Fibroblast of lung (primary cell): Measurements from ENCODE around the gene GALNT17. TPM values are rescaled to one million over a fixed set of nuclear protein-coding genes. Genes with fewer than 3 reads are reported as not detected.
A peak's percentile ranks its signal among the peaks of the same experiment; 100 is the strongest.
"Not testable (repeated sequence)": the region's sequence is repeated elsewhere in the genome, so short reads cannot be mapped to it uniquely, and the experiment has no call there.

Source experiments
- DNase-seq, 2 donors: peaks; one replicate each; pipeline versions ENCODE4 v3.0.0 to v3.0.0-alpha.2; 2010; ENCODE audit warnings: low read depth in 2 of 2
- H2AFZ ChIP-seq: 2 replicates; pipeline ENCODE4 v1.5.1; 2012; ENCODE audit warnings: low read length, control low read depth, inconsistent platforms
- H3K27ac ChIP-seq: 2 replicates; pipeline ENCODE4 v1.5.1; 2011; ENCODE audit warnings: low read length, control low read depth; ENCODE audit not compliant: insufficient read depth
- H3K27me3 ChIP-seq: 2 replicates; pipeline ENCODE4 v1.5.1; 2011; ENCODE audit warnings: mild to moderate bottlenecking, low read length; ENCODE audit not compliant: control insufficient read depth, insufficient read depth
- H3K36me3 ChIP-seq: 2 replicates; pipeline ENCODE4 v1.5.1; 2011; ENCODE audit warnings: low read length; ENCODE audit not compliant: control insufficient read depth, insufficient read depth
- H3K4me1 ChIP-seq: 2 replicates; pipeline ENCODE4 v1.5.1; 2011; ENCODE audit warnings: low read length; ENCODE audit not compliant: control insufficient read depth, insufficient read depth; ENCODE audit errors: extremely low read depth
- H3K4me2 ChIP-seq: 2 replicates; pipeline ENCODE4 v1.5.1; 2011; ENCODE audit warnings: low read length, control low read depth; ENCODE audit not compliant: insufficient read depth; ENCODE audit errors: extremely low read depth
- H3K4me3 ChIP-seq, 4 experiments: fragments of 200-600 bp in 1 of 4; sonication (generic) in 1 of 4; replicated peaks in 1 of 4; 2 replicates each; pipeline ENCODE4 v1.5.1; 2011 to 2016; ENCODE audit warnings: low read length in 4 of 4, low read depth in 3 of 4, mild to moderate bottlenecking in 3 of 4, control low read depth in 2 of 4, inconsistent platforms in 1 of 4, mixed read lengths in 1 of 4; ENCODE audit not compliant: insufficient read depth in 1 of 4; ENCODE audit errors: control extremely low read depth in 1 of 4
- H3K79me2 ChIP-seq: 2 replicates; pipeline ENCODE4 v1.5.1; 2012; ENCODE audit warnings: mild to moderate bottlenecking, low read length, inconsistent platforms; ENCODE audit not compliant: control insufficient read depth, insufficient read depth
- H3K9ac ChIP-seq: 2 replicates; pipeline ENCODE4 v1.5.1; 2011; ENCODE audit warnings: mild to moderate bottlenecking, low read length, control low read depth; ENCODE audit not compliant: insufficient read depth
- H3K9me3 ChIP-seq: 2 replicates; pipeline ENCODE4 v1.5.1; 2012; ENCODE audit warnings: low read depth, low read length; ENCODE audit not compliant: control insufficient read depth, insufficient read depth
- H4K20me1 ChIP-seq: 2 replicates; pipeline ENCODE4 v1.5.1; 2011; ENCODE audit warnings: low read length; ENCODE audit not compliant: control insufficient read depth, insufficient read depth; ENCODE audit errors: extremely low read depth
- CTCF ChIP-seq, 2 donors: IDR thresholded peaks in 1 of 2; conservative IDR thresholded peaks in 1 of 2; 1 replicate in 1 of 2; 2 replicates in 1 of 2; pipeline ENCODE4 v1.5.1; 2011 to 2012; ENCODE audit warnings: low read length in 2 of 2, control low read depth in 1 of 2, inconsistent platforms in 1 of 2, low read depth in 1 of 2, mild to moderate bottlenecking in 1 of 2
- EZH2 ChIP-seq: IDR thresholded peaks from 2 replicates; pipeline ENCODE4 v1.5.1; 2012; ENCODE audit warnings: low read length, control low read depth, mild to moderate bottlenecking; ENCODE audit errors: missing control alignments
- polyA plus RNA-seq, 2 donors: library from polyadenylated mRNA; depleted of rRNA in 1 of 2; stranded (reverse) in 1 of 2; unstranded in 1 of 2; fragments of >200 nt; gene quantifications; 2 replicates each; pipeline ENCODE4 v1.2.1, GENCODE V29; 2011 to 2012; ENCODE audit warnings: missing spikeins in 1 of 2
- total RNA-seq: library from RNA; depleted of rRNA; stranded (reverse); fragments of >200 nt; gene quantifications from 2 replicates; pipeline ENCODE4 v1.2.1, GENCODE V29; 2014

Gene GALNT17
- total and polyA plus RNA-seq, 2 donors (not counting 1 experiment from before 2014, with no cell fraction given), result under 0.01 TPM; not detected in 1

DNA sequence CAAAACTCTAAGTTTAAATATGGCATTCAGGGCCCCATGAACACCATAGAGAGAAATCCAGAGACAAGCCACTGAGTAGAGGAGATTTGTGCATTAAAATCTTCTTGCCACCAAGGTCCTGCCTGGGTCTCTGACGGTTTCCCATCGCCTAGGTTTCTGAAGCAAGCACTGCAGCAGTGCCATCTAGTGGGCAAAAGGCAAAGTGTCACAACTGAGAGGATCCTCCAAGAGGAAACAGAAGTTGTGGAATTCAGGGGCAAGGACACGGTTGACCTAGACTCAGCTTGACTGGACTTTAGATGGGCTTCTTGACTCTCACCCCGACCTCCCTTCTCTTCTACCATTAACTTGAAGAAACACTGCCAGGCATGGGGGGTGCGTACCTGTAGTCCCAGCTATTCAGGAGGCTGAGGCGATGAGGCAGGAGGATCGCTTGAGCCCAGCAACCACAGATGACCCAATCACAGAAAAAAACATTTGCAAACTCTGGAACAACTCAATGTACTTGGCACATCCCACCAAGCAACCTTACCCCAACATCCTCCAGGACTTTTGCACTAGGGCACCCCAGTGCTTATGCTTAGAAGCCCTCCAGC lies 604.1 kb downstream of the GALNT17 start:
- H3K9ac ChIP-seq, result no peak overlapping the region
- TF ChIP-seq EZH2, result no peak
- peak; percentile 92 to 93 for TF ChIP-seq CTCF (conservative IDR thresholded peaks at IDR 0.05 in 1 of 2, IDR thresholded peaks at IDR 0.05 in 1 of 2; ENCODE audit: low read depth in 1 of 2, low read length in 2 of 2)
- no peak overlapping the region for H3K4me2 ChIP-seq
- no peaks in the 10 kb centered on the region for H3K9me3 ChIP-seq
- DNase-seq, result peak; percentile 41 to 63
- H2AFZ ChIP-seq, result no peak overlapping the region
- H3K4me1 ChIP-seq, result no peaks in the 10 kb centered on the region
- no peak overlapping the region for H3K4me3 ChIP-seq
- H3K27me3 ChIP-seq, result no peaks in the 10 kb centered on the region
- no peaks in the 10 kb centered on the region for H3K79me2 ChIP-seq
- H4K20me1 ChIP-seq, result no peaks in the 10 kb centered on the region
- H3K27ac ChIP-seq, result no peak overlapping the region
- no peaks in the 10 kb centered on the region for H3K36me3 ChIP-seq

GRCh38 chr7:71737931-71738540 lies 606.1 kb downstream of the GALNT17 start:
- H3K79me2 ChIP-seq, H3K4me2 ChIP-seq, H3K27ac ChIP-seq, H2AFZ ChIP-seq, H3K4me1 ChIP-seq, H3K27me3 ChIP-seq, H4K20me1 ChIP-seq, H3K9ac ChIP-seq, H3K36me3 ChIP-seq, DNase-seq, H3K4me3 ChIP-seq, H3K9me3 ChIP-seq: not testable (repeated sequence)

- no peak for DNase-seq
- TF ChIP-seq EZH2, result no peak
- TF ChIP-seq CTCF (conservative IDR thresholded peaks at IDR 0.05 in 1 of 2, IDR thresholded peaks at IDR 0.05 in 1 of 2; ENCODE audit: low read depth in 1 of 2, low read length in 2 of 2), result no peak
- H3K4me2 ChIP-seq, result no peak overlapping the region
- no peak overlapping the region for H3K27ac ChIP-seq
- no peaks in the 10 kb centered on the region for H3K79me2 ChIP-seq
- H4K20me1 ChIP-seq, result no peaks in the 10 kb centered on the region
- H3K4me3 ChIP-seq, result no peak overlapping the region
- H3K9ac ChIP-seq, result no peak overlapping the region
- no peaks in the 10 kb centered on the region for H3K9me3 ChIP-seq
- H3K27me3 ChIP-seq, result no peaks in the 10 kb centered on the region
- H3K36me3 ChIP-seq, result no peaks in the 10 kb centered on the region
- H2AFZ ChIP-seq, result no peak overlapping the region
- H3K4me1 ChIP-seq, result no peaks in the 10 kb centered on the region
These were observed 607.7 kb downstream of the GALNT17 start for GRCh38 chr7:71739520-71740173.
